ENCODE data around the gene PSMA1.
"Not testable (repeated sequence)": the region's sequence is repeated elsewhere in the genome, so short reads cannot be mapped to it uniquely, and the experiment has no call there.

PSMA1 gene

GRCh38 chr11:14519917-14520746, at the start of gene PSMA1:
Gene PSMA1 (minus strand): TSS chr11:14520386. CDS start chr11:14520299, 87 bp downstream.
- peak; percentile 81 to 86 for DNase-seq

- DNase-seq = not testable (repeated sequence)
These were observed 49.3 kb upstream of the PSMA1 start for GRCh38 chr11:14569516-14569915.

GRCh38 chr11:14567064-14567651, 47.0 kb upstream of the PSMA1 start:
- no peak for DNase-seq

- no peak for DNase-seq
These were observed 46.3 kb upstream of the PSMA1 start for GRCh38 chr11:14566331-14567063.

GRCh38 chr11:14565845-14566244, 45.7 kb upstream of the PSMA1 start:
- DNase-seq = no peak

GRCh38 chr11:14555818-14556217, 35.6 kb upstream of the PSMA1 start:
- no peak for DNase-seq

- no peak for DNase-seq
These were observed 34.8 kb upstream of the PSMA1 start for GRCh38 chr11:14554959-14555358.

GRCh38 chr11:14552089-14552488, 31.9 kb upstream of the PSMA1 start:
- no peak for DNase-seq

- DNase-seq = no peak
These were observed 31.2 kb upstream of the PSMA1 start for GRCh38 chr11:14551380-14551779.

GRCh38 chr11:14549891-14550290, 29.7 kb upstream of the PSMA1 start:
- no peak for DNase-seq

- DNase-seq = no peak
These were observed 27.3 kb upstream of the PSMA1 start for GRCh38 chr11:14547440-14547839.

- DNase-seq = no peak
These were observed 26.5 kb upstream of the PSMA1 start for GRCh38 chr11:14546672-14547071.

- DNase-seq = no peak
These were observed 24.4 kb upstream of the PSMA1 start for GRCh38 chr11:14544611-14545010.

- DNase-seq = no peak
These were observed 23.1 kb upstream of the PSMA1 start for GRCh38 chr11:14543260-14543659.

GRCh38 chr11:14542324-14542723, 22.1 kb upstream of the PSMA1 start:
- DNase-seq = no peak

GRCh38 chr11:14541192-14541947, 21.2 kb upstream of the PSMA1 start:
- DNase-seq = no peak

GRCh38 chr11:14539982-14540421, 19.8 kb upstream of the PSMA1 start:
- peak in 1 of 2 experiments; percentile 15 for DNase-seq

GRCh38 chr11:14538926-14539554, 18.9 kb upstream of the PSMA1 start:
- no peak for DNase-seq

- no peak for DNase-seq
These were observed 18.2 kb upstream of the PSMA1 start for GRCh38 chr11:14538271-14538925.

GRCh38 chr11:14537134-14537599, 17.0 kb upstream of the PSMA1 start:
- peak in 1 of 2 experiments; percentile 20 for DNase-seq

GRCh38 chr11:14535166-14535565, 15.0 kb upstream of the PSMA1 start:
- DNase-seq = not testable (repeated sequence)

- no peak for DNase-seq
These were observed 9.8 kb upstream of the PSMA1 start for GRCh38 chr11:14529951-14530350.
